Hematopoietic multipotent progenitor cell treated with erythropoietin and hydrocortisone succinate and interleukin-3 and kit ligand, for 4 days (in vitro differentiated cells): ENCODE measurements around the gene CD83.
"Not testable (repeated sequence)": the region's sequence is repeated elsewhere in the genome, so short reads cannot be mapped to it uniquely, and the experiment has no call there.

ENCODE experiments used
- DNase-seq: peaks from one replicate; pipeline ENCODE4 v3.0.0-alpha.2; 2015

CD83 gene, protein sequence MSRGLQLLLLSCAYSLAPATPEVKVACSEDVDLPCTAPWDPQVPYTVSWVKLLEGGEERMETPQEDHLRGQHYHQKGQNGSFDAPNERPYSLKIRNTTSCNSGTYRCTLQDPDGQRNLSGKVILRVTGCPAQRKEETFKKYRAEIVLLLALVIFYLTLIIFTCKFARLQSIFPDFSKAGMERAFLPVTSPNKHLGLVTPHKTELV

DNA sequence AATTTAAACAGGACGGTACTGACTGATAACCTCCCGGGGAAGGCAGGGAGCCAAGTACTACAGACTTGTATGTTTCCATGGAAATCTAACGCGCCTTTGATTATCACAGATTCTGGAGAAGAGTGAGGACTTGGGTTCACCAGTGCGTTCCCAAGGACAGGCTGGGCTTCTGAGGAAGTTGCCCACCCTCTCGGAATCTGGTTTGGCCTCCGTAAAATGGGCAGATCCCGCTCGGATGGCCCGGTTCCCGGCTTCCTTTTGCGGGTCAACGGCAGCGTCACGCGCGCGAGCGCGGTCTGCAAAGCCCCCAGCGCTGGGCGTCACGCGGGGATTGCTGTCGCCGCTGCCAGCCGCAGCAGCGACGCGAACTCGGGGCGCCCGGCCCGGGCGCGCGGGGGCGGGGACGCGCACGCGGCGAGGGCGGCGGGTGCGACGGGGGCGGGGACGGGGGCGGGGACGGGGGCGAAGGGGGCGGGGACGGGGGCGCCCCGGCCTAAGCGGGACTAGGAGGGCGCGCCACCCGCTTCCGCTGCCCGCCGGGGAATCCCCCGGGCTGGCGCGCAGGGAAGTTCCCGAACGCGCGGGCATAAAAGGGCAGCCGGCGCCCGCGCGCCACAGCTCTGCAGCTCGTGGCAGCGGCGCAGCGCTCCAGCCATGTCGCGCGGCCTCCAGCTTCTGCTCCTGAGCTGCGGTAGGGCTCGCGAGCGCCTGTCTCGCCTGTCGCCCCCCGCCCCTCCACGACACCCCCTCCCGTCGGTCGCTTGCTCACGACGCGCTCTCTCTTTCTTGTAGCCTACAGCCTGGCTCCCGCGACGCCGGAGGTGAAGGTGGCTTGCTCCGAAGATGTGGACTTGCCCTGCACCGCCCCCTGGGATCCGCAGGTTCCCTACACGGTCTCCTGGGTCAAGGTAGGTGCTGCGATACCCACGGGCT is at the start of gene CD83:
TSS of gene CD83 (plus strand) at position 615 of the 933 bp plus-strand sequence. CDS start at position 655, 40 bp downstream.
- DNase-seq = peak; percentile 91

DNA sequence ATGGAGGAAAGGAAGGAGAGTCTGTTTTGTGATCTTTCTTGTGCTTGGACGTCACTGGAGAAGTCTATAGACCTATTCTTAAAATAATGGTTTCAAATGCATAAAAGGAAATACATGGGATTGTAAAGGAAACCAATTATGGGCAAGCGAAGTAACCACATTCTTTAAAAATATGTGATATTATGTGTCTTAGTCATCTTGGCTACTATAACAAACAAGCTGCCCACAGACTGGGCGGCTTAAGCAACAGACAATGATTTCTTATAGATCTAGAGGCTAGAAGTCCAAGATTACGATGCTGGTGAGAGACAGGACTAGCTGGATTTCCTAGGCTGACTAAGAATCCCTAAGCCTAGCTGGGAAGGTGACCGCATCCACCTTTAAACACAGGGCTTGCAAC is 49.4 kb upstream of the CD83 start:
- DNase-seq = peak; percentile 28

DNA sequence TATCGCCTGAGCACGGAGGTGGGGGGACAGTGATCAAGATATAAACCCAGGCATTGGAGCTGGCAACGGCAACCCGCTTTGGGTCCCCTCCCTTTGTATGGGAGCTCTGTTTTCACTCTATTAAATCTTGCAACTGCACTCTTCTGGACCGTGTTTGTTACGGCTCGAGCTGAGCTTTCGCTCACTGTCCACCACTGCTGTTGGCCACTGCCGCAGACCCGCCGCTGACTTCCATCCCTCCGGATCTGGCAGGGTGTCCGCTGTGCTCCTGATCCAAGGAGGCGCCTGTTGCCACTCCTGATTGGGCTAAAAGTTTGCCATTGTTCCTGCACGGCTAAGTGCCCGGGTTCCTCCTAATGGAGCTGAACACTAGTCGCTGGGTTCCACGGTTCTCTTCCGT is 48.9 kb upstream of the CD83 start:
- DNase-seq = no peak

DNA sequence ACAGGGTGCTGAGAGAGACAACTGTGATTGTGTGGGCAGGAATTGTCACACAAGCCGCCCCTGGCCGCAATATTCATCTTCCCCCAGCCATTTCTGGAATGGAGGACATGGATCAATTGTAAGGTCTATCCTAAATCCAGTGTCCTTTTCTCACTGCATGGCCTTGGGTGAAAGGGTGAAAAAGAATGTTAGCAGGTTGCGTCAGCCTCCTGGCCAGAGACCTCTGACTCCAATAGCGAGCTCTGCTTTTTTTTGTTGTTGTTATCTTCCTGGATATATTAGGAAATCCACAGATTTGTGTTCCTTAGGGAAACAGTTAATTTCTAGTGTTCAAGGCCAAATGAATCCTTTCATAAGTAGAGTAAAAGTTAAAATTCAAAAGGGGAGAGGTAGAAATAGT is 47.1 kb upstream of the CD83 start:
- DNase-seq = no peak

DNA sequence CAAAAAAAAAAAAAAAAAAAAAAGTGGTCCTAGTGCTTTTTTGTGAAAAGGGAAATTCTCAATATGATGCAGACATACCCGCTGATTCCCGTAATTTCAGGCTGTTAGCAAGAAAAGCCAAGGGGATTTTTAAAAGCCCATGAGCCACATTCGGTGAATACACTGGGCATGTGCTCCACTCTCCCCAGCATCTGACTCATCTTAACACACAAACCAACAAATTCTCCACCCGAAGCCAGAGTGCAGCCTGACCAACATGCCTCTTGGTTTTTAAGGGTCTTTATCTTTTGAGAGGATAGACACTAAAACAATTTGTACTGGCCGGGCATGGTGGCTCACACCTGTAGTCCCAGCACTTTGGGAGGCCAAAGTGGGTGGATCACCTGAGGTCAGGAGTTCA is 45.5 kb upstream of the CD83 start:
- DNase-seq = no peak

DNA sequence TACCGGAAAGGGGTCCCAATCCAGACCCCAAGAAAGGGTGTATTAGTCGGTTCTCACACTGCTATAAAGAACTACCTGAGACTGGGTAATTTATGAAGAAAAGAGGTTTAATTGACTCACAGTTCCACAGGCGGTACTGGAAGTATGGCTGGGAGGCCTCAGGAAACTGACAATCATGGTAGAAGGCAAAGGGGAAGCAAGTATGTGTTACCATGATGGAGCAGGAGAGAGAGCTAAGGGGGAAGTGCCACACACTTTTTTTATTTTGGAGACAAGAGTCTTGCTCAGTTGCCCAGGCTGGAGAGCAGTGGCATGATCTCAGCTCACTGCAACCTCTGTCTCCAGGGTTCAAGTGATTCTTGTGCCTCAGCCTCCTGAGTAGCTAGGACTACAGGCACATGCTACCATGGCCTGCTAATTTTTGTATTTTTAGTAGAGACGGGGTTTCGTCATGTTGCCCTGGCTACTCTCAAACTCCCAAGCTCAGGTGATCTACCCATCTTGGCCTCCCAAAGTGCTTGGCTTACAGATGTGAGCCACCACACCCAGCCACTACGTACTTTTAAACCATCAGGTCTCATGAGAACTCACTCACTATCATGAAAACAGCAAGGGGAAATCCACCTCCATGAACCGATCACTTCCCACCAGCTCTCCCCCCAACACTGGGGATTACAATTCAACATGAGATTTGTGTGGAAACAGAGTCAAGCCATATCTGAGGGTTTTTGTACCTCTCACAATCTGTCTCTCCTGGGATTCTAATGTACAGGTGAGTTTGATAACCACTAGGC is 43.8 kb upstream of the CD83 start:
- DNase-seq = not testable (repeated sequence)

DNA sequence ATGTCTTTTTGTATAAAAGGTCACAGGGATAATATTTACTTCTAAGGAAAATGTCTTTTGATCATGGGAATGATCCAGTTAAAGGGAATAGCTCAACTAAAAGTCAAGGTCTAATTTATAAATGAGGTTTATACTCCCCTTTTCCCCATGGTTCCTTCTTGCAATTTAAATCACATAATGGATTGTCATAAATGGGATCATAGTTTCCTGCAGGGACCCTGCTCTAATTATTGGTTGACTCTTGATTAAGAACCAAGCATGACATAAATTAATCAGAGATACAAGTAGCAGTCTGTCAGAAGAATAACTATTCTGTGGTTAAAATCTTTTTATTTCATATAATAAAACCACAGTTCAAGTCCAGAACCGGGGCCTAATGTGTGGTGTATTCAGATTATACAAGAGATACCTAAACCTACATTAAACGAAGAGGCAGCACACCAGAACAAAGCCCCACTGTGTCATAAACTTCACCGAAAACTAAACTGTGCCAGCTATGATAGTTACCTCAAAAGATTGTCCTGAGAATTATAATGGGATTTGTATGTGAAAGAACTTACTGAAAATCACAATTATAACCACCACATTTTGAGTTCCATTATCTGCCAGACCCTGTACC is 43.0 kb upstream of the CD83 start:
- no peak for DNase-seq

DNA sequence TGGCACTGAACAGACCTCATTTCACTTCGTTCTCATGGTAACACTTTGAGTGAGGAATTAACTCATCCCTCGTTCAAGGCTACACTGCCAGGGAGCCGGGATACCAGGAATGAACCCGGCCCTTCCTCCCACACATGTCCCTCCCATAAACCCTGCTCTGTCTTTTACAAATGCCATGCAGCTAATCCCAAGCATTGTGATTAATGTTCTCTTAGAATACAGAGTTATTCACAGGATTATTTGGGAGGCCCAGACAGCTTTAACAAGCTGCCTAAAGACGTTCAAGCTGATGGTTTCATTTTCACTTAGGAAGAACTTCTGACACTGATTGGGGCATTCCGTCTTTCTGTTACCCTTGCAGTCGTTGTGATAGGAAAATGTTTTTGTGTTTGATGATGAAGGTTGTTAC is 42.5 kb upstream of the CD83 start:
- peak; percentile 31 for DNase-seq

DNA sequence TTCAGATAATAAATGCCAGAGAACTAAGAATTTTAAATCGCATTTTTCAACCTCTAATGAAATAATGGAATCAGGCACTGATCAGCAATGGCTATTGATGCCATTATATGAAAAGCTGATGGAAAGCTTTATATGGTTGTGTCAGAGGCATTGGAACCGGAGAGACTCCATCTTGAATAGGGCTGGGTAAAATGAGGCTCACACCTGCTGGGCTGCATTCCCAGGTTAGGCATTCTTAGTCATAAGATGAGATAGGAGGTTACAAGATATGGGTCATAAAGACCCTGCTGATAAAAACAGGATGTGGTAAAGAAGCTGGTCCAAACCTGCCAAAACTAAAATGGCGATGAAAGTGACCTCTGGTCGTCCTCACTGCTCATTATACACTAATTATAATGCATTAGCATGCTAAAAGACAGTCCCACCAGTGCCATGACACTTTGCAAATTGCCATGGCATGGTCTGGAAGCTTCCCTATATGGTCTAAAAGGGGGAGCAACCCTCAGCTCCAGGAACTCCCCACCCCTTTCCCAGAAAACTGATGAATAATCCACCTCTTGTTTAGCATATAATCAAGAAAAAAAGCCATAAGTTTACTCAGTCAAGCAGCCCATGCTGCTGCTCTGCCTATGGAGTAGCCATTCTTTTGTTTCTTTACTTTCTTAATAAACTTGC is 40.2 kb upstream of the CD83 start:
- DNase-seq = no peak

DNA sequence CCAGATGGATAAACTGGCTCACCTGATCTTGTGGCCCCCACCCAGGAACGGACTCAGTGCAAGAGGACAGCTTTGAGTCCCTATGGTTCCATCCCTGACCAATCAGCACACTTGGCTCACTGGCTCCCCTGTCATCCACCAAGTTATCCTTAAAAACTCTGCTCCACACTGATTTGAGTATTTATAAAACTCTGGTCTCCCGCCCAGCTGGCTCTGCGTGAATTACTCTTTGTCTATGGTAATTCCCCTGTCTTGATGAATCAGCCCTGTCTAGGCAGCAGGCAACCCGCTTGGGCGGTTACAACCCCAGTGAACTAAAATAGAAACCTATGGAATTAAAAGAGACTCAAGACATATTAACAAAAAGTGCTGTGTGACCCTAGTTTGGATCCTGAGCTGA is 38.1 kb upstream of the CD83 start:
- DNase-seq = no peak

DNA sequence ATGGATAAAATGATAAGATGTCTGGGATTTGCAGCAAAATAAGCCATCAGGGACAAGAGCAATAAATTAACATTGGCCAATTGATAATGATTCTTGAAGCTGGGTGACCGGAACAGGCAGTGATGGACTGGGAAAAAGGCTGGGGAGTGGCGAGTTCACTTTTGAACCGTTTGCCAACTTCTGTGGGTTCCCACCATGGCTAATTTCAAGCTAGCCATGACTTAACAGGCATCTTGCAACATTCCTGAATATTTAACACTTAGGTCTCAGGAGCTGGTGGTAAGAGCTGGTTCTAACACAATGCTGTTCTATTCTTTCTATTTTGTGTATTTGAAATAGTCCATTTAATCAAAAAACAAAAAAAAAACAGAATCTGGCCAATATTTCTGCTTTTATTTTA is 37.6 kb upstream of the CD83 start:
- no peak for DNase-seq

DNA sequence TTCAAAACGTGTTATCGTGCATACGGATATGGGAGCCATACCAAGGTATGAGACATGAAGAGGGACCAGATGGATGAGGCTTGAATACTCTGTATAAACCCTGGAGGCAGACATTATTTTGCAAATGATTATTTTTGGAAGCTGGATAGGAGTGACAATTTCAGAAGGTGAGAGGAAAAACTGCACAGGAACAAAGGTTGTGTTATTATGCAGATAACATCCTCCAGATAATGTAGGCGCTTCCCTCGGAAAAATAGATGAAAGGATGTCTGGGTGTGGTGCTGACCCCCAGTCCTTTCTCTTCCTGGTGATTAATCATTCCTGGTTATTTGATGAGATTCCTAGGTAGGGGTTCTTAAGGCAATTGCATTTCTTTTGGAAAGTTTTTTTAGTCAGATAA is 36.4 kb upstream of the CD83 start:
- DNase-seq = no peak

DNA sequence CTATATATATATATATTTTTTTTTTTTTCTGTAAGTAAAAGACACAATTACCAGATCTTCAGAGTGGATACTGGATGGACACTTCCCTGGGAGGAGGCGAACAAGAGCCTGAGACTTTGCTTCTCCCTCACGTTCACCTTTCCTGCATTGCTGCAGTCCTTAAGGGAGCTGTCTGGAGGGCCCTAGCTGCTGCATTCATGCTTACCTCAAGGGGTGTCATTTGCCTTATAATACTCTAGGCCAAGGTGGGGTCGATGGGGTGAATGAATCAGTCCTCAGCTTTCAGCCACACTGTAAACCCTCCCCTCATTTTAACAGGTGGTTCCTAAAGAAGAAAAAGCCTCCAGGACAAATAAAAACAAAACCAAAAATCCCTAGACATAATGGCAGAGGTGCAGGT is 34.8 kb upstream of the CD83 start:
- no peak for DNase-seq

DNA sequence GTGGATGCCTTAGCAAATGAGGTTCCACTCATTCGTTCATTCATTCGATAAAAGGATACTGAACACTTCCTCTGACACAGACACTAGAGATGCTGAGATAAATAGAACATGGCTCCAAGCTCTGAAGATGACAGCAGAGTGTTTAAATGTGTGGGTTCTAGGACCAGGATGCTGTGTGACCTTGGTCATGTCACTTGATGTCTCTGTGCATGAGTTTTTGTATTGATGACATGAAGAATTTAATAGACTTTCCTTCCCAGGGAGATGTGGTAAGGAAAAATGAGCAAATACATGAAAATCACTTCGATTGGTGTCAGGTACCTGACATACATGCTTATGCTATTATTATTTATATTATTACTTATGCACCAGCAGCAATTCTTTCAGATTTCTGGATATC is 34.3 kb upstream of the CD83 start:
- no peak for DNase-seq

DNA sequence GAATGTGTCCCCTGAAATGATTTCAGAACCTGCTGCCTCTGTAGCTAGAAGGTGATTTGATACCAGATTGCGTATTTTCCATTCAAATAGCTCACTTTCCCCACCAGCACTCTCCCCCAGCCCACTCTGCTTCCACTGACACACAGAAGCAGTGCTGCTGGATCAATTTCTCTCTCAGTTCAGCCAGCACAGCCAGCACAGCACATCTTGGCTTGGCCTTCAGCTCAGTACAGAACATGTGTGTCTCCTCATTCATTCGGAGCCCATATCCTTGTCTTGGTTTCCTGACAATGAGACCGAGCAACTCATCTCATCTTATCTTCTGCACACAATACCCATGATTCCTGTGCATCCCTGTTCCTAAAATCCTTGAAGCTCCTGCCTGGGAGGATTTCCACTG is 33.8 kb upstream of the CD83 start:
- no peak for DNase-seq

DNA sequence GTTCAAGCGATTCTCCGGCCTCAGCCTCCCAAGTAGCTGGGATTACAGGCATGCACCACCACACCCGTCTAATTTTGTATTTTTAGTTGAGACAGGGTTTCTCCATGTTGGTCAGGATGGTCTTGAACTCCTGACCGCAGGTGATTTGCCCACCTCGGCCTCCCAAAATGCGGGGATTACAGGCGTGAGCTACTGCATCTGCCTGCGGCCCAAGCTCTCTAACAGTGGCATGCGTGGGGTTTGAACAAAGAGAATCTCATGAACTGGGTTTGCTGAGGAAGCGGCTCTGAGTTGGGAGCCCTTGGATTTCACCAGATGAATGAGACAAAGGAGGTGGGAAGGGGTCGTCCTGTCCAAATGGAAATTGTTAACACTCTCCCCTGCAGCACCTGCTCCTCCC is 33.2 kb upstream of the CD83 start:
- no peak for DNase-seq

DNA sequence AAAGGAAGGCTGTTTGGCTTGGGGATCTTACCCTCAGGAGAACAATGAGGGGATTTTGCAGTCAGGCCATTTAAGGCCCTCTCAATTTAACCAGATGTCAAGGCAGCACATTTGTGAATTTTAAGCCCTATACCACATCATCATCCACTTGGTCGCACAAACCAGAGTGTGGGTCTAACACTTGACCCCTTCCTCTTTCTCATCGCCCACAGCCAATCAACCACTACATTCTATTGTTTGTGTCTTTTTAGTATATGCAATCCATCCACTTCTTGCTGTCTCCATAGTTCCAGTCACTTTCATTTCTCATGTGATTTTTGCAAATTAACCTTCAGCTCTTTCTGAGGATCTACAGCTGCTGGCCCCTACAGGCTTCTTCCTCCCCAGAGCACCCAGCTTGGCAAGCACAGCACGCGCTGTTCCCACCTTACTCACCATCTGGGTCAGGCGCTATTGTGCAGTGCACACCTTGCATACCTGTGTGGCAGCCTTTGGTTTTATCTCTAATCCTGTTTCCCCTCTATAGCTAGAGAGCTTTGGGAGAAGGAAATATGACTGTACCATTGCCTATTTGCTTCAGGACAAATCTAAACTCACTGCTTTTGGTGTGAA is 32.3 kb upstream of the CD83 start:
- DNase-seq = no peak

DNA sequence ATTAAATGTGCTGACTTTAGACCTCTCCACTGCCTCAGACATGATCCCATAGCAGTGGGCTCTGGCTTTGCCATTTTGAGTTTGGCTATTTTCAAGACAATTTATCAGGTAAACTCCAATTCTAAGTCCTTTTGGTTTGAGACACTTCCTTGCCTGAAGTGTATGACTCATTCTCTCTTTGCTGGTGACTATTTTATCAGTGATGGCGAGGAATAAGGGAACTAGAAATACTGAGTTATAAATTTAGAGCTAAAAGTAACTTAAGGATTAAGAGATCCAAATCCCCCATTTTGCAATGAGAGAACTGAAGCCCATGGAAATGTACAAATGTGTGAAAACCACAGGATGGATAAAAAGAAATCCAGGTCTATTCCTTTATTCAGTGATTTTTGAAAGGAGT is 30.9 kb upstream of the CD83 start:
- peak; percentile 21 for DNase-seq

DNA sequence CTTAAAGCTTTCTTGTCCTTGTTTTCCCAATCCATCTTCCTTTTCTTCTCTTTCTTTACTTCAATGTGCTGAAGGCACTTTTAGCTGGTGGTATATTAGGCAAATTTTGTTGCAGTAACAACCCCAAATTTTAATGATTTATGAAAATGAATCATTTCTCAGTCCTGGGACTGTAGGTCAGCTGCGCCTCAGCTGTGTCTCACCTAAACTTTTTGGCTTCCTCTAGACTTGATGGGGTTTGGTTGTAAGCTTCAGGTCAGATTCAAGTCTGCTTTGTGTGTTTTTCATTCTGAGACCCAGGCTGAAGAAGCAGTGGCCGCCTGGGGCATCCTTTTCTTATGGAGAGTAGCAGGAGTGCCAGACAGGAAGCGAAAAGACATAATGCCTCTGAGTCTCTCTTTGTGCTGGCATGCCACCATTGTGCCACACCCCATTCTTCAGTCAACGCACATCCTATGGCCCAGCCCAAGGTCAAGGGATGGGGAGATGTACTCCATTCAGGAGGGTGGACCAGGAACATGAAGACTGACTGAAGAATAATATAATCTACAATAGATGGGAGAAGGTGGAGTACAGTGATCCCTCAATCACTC is 28.9 kb upstream of the CD83 start:
- no peak for DNase-seq

DNA sequence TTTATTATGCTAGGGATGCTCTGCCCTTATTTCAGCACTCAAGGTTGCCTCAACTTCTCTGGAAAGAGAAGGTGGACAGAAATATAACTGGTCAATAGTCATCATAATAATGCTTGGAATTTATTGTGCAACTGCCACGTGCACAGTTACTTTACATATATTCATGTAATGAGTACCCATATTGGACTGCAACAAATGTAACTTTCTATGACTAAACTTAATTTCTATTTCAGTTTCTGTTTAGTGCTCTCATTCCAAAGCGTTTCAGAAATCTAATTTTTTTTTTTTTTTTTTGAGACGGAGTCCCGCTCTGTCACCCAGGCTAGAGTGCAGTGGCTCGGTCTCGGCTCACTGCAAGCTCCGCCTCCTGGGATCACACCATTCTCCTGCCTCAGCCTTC is 28.3 kb upstream of the CD83 start:
- DNase-seq = no peak

DNA sequence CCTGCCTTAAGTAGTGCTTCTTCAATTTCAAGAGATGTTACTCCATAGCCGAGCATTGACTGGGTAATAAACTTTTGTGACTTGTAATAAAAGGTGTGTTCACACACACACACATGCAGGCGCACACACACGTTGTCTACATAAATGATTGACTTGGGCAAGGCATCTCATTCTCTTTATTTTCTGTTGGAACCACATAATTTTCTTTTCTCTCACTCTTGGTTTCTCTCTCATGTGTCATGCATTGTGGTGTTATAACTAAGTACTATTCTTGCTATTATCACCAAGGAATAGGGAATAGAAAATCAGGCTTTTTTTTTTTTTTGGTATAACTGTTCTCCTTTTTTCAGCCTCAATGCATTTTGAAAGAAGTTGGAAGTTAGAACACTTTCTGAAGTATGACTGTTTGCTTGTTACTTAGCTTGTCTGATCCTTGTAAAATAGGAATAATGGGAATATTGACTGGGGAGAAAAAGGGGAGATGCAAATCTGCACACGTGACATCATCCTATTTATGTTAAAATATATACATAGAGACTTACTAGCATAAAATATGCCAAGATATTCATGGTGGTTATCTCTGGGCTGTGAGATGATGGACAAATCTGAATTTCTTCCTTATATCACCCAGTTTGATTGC is 26.1 kb upstream of the CD83 start:
- DNase-seq = no peak
